ENCODE measurements around the gene SORBS1. TPM values are rescaled to one million over a fixed set of nuclear protein-coding genes. Genes with fewer than 3 reads are reported as not detected.

The SORBS1 gene
- total and polyA plus RNA-seq, 2 donors (not counting 1 experiment from before 2014, with no cell fraction given): 0.21 to 1.5 TPM

- WGBS (ENCODE audit: insufficient coverage): 79% methylated on average over 3 of the region's 4 CpGs
- no peaks in the 10 kb centered on the region for H3K9me3 Mint-ChIP-seq (ENCODE audit: insufficient read depth)
These were observed 281.9 kb downstream of the SORBS1 start for GRCh38 chr10:95279042-95279820.

More at GRCh38 chr10:95279042-95279820, 281.9 kb downstream of the SORBS1 start:
- intact Hi-C loops (cut with micrococcal nuclease): no loop called here
- no peaks in the 10 kb centered on the region for H3K9me3 ChIP-seq (ENCODE audit: control extremely low read depth in 1 of 3, control insufficient read depth in 2 of 3, insufficient read depth in 1 of 3, low read length in 2 of 3)
- ChIA-PET CTCF (interaction anchor here (1.3 to 1.6 kb wide), 3 partner anchors 10 to 84 kb away, joined by 3 to 6 read pairs (median 4); no protein-coding TSS in a partner anchor), POLR2A (no interaction called here)
- ATAC-seq (ENCODE audit: low read depth): no peak
- TF ChIP-seq CTCF (IDR thresholded peaks at IDR 0.05) (no peak), EZH2 (IDR thresholded peaks at IDR 0.05; ENCODE audit: borderline replicate concordance, insufficient read depth, low read depth, low read length, poor library complexity, severe bottlenecking) (no peak)
- H3K4me3 ChIP-seq (ENCODE audit: control extremely low read depth in 1 of 5, extremely low read depth in 1 of 5, insufficient read depth in 1 of 5, low read depth in 2 of 5, low read length in 4 of 5): no peak overlapping the region
- H2AFZ ChIP-seq (ENCODE audit: insufficient read depth, low read depth, low read length, poor library complexity, severe bottlenecking): no peak overlapping the region
- H4K20me1 ChIP-seq (ENCODE audit: control insufficient read depth, insufficient read depth, low read length, poor library complexity, severe bottlenecking): peaks cover 62% of the 10 kb centered on the region
- peaks cover 74% of the 10 kb centered on the region for H3K4me1 Mint-ChIP-seq
- H3K9ac ChIP-seq (ENCODE audit: low read length): no peak overlapping the region
- peaks cover 2 to 6% of the 10 kb centered on the region in 2 experiments for H3K36me3 ChIP-seq (replicated peaks in 1 of 2; ENCODE audit: control extremely low read depth in 1 of 2, control insufficient read depth in 1 of 2, extremely low read depth in 1 of 2, insufficient read depth in 2 of 2, low read length in 1 of 2)
- H3K27me3 ChIP-seq (replicated peaks in 1 of 4; ENCODE audit: control extremely low read depth in 1 of 4, control insufficient read depth in 3 of 4, insufficient read depth in 4 of 4, low read length in 3 of 4): no peaks in the 10 kb centered on the region
- peak overlapping the region in 1 of 2 donors; percentile 40 for H3K27ac ChIP-seq (ENCODE audit: low read length in 2 of 2)
- H3K4me2 ChIP-seq (replicated peaks; ENCODE audit: low read depth, low read length, poor library complexity, severe bottlenecking): no peak overlapping the region
- H3K4me3 Mint-ChIP-seq: no peak overlapping the region
- no peaks in the 10 kb centered on the region for H3K27me3 Mint-ChIP-seq
- H3K4me1 ChIP-seq (ENCODE audit: control insufficient read depth in 2 of 2, insufficient read depth in 2 of 2, low read length in 2 of 2): peaks cover 39 to 52% of the 10 kb centered on the region in 2 donors
- peak overlapping the region; percentile 54 for H3K27ac Mint-ChIP-seq
- no peak for DNase-seq
- H3K79me2 ChIP-seq (ENCODE audit: control insufficient read depth, insufficient read depth, low read length): peaks cover 99% of the 10 kb centered on the region
